ENCODE data around the gene PTPRT. TPM values are rescaled to one million over a fixed set of nuclear protein-coding genes. Genes with fewer than 3 reads are reported as not detected.

The PTPRT gene
- total RNA-seq, 1 experiment from 2014 or later = not detected

GRCh38 chr20:42530855-42531448 lies 658.8 kb downstream of the PTPRT start:
- DNase-seq (ENCODE audit: low spot score) = peak; percentile 46
- CTCF ChIA-PET = interaction anchor here (1.0 kb wide), 1 partner anchor 641 kb away, joined by 3 read pairs; no protein-coding TSS in a partner anchor
- intact Hi-C loops (cut with micrococcal nuclease; ENCODE audit: unreplicated experiment) = loop anchor here (10.0 kb wide), 2 partner anchors 576 to 796 kb away; no protein-coding TSS in a partner anchor
- peak; percentile 71 for TF ChIP-seq CTCF (conservative IDR thresholded peaks at IDR 0.05; ENCODE audit: low read depth, low read length)
- TF ChIP-seq EZH2 (IDR thresholded peaks at IDR 0.05; ENCODE audit: borderline replicate concordance, low read depth, low read length, poor library complexity, severe bottlenecking) = no peak
- Histone ChIP-seq H3K4me1 (ENCODE audit: insufficient read depth, low read length, poor library complexity, severe bottlenecking) (no peaks in the 10 kb centered on the region), H3K27ac (ENCODE audit: low read depth, low read length, poor library complexity, severe bottlenecking) (no peak overlapping the region), H3K36me3 (ENCODE audit: insufficient read depth, low read length, poor library complexity, severe bottlenecking) (no peaks in the 10 kb centered on the region), H3K9me3 (ENCODE audit: low read depth, low read length, poor library complexity, severe bottlenecking) (no peaks in the 10 kb centered on the region), H3K27me3 (replicated peaks; ENCODE audit: insufficient read depth, low read depth, low read length, poor library complexity) (peaks cover 11% of the 10 kb centered on the region), H3K4me3 (ENCODE audit: low read depth, low read length, poor library complexity, severe bottlenecking) (no peak overlapping the region)
- BruUV-seq (replicated peaks) = no TSS peak
- POLR2A ChIA-PET (ENCODE audit: low non-redundant PET) = no interaction called here

DNA sequence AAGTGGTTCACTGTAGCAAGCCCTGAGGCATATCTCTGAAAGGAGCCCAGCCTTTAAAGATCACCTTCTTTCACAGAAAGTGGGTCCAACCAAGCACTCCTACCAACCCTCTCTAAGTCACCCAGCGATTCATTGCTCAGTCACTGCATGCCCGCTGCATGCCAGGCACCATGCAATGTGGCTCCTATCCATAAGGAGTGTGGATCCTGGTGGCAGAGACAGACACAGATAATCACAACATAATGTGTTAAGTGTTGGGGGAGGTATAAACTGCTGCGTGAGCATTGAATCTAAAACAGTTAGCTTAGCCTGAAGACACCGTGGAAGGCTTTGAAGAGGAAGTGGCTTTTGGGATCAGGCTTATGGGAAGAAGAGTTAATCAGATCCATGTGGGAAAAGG lies 659.5 kb downstream of the PTPRT start:
- intact Hi-C loops (cut with micrococcal nuclease; ENCODE audit: unreplicated experiment) = loop anchor here (10.0 kb wide), 2 partner anchors 575 to 795 kb away; no protein-coding TSS in a partner anchor
- POLR2A ChIA-PET (ENCODE audit: low non-redundant PET) = no interaction called here
- no peak for TF ChIP-seq CTCF (conservative IDR thresholded peaks at IDR 0.05; ENCODE audit: low read depth, low read length)
- no peak for TF ChIP-seq EZH2 (IDR thresholded peaks at IDR 0.05; ENCODE audit: borderline replicate concordance, low read depth, low read length, poor library complexity, severe bottlenecking)
- no peaks in the 10 kb centered on the region for H3K36me3 ChIP-seq (ENCODE audit: insufficient read depth, low read length, poor library complexity, severe bottlenecking)
- peaks cover 11% of the 10 kb centered on the region for H3K27me3 ChIP-seq (replicated peaks; ENCODE audit: insufficient read depth, low read depth, low read length, poor library complexity)
- no peak overlapping the region for H3K27ac ChIP-seq (ENCODE audit: low read depth, low read length, poor library complexity, severe bottlenecking)
- no peaks in the 10 kb centered on the region for H3K4me1 ChIP-seq (ENCODE audit: insufficient read depth, low read length, poor library complexity, severe bottlenecking)
- no peaks in the 10 kb centered on the region for H3K9me3 ChIP-seq (ENCODE audit: low read depth, low read length, poor library complexity, severe bottlenecking)
- no TSS peak for BruUV-seq (replicated peaks)
- H3K4me3 ChIP-seq (ENCODE audit: low read depth, low read length, poor library complexity, severe bottlenecking) = no peak overlapping the region
- DNase-seq (ENCODE audit: low spot score) = no peak
- CTCF ChIA-PET = interaction anchor here (1.0 kb wide), 1 partner anchor 640 kb away, joined by 3 read pairs; no protein-coding TSS in a partner anchor

DNA sequence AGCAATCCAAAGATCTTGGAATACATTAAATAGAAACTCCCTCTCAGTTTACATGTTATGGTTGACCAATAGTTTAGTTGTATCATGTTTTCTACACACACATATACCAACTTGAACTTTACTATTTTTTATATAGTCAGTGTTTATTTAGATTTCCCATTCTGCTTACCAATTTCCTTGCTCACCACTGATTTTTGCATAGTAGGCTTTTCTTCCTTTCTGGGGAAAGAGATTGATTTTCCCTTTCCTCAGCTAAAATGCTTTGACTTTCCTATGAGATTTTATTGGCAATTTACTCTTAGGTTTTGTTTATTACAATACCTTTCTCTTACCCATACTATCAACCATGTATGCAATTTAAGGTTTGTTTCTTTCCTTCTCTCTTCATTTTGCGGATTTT lies 665.6 kb downstream of the PTPRT start:
- BruUV-seq (replicated peaks) = no TSS peak
- TF ChIP-seq CTCF (conservative IDR thresholded peaks at IDR 0.05; ENCODE audit: low read depth, low read length) = no peak
- TF ChIP-seq EZH2 (IDR thresholded peaks at IDR 0.05; ENCODE audit: borderline replicate concordance, low read depth, low read length, poor library complexity, severe bottlenecking) = no peak
- Histone ChIP-seq H3K27ac (ENCODE audit: low read depth, low read length, poor library complexity, severe bottlenecking) (no peak overlapping the region), H3K9me3 (ENCODE audit: low read depth, low read length, poor library complexity, severe bottlenecking) (no peaks in the 10 kb centered on the region), H3K36me3 (ENCODE audit: insufficient read depth, low read length, poor library complexity, severe bottlenecking) (no peaks in the 10 kb centered on the region), H3K27me3 (replicated peaks; ENCODE audit: insufficient read depth, low read depth, low read length, poor library complexity) (peaks cover 34% of the 10 kb centered on the region), H3K4me3 (ENCODE audit: low read depth, low read length, poor library complexity, severe bottlenecking) (no peak overlapping the region), H3K4me1 (ENCODE audit: insufficient read depth, low read length, poor library complexity, severe bottlenecking) (no peaks in the 10 kb centered on the region)
- ChIA-PET POLR2A (ENCODE audit: low non-redundant PET) (no interaction called here), CTCF (no interaction called here)
- DNase-seq (ENCODE audit: low spot score) = no peak
- intact Hi-C loops (cut with micrococcal nuclease; ENCODE audit: unreplicated experiment) = no loop called here
